ENCODE data around the gene NLRC5.
"Not testable (repeated sequence)": the region's sequence is repeated elsewhere in the genome, so short reads cannot be mapped to it uniquely, and the experiment has no call there.

NLRC5 gene

DNA sequence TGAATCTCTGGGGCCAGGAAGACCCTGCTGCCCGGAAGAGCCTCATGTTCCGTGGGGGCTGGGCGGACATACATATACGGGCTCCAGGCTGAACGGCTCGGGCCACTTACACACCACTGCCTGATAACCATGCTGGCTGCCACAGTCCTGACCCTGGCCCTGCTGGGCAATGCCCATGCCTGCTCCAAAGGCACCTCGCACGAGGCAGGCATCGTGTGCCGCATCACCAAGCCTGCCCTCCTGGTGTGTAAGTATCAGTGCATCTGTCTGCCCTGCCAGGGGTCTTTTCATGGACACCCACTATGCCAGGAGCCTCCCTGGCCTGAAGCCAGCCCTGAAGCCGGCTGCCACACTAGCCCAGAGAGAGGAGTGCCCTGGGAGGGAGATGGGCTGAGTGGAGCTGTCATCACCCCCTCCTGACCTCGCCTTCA, 27.5 kb upstream of the NLRC5 start, which contains the start of gene CETP:
TSS of gene CETP (plus strand) at position 100 of the 431 bp plus-strand sequence. CDS start at position 130, 30 bp downstream.
- DNase-seq (ENCODE audit: low read depth in 3 of 3, low spot score in 1 of 3): no peak

DNA sequence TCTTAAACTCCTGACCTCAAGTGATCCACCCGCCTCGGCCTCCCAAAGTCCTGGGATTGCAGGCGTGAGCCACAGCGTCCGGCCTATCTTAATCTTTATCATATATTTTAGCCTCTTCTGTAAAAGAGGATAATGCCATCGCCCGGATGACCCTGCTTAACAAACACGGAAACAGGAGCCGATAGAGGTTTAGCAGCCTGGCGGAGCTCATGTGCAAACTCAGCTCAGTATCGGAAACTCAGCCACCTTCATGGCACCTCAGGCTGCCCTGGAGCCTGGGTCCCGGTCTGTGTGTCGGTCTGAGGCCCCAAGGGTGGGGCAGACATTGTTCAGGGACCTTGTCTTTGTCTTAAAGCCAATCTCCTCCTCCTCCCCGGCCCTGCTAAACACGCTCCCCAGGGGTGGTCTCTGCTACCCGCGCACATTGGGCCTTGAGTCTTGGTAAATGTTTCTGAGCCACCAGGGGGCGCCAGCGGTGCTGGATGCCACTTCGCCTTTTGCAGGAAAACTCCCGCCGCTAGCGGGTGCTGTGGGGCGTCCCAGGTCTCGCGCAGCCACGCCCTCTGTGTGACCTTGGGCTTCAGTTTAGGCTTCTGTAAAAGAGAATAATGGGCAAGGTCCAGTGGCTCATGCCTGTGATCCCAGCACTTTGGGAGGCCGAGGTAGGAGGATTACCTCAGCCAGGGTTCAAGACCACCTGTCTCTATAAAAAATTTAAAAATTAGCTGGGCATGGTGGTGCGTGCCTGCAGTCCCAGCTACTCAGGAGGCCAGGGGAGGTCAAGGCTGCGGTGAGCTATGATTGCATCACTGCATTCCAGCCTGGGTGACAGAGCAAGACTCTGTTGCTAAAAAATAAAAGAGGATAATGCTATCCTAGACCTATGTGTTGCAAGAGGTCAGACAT, 24.9 kb upstream of the NLRC5 start:
- peak; percentile 85 to 97 (median 87) for DNase-seq (ENCODE audit: low read depth in 3 of 3, low spot score in 1 of 3)

DNA sequence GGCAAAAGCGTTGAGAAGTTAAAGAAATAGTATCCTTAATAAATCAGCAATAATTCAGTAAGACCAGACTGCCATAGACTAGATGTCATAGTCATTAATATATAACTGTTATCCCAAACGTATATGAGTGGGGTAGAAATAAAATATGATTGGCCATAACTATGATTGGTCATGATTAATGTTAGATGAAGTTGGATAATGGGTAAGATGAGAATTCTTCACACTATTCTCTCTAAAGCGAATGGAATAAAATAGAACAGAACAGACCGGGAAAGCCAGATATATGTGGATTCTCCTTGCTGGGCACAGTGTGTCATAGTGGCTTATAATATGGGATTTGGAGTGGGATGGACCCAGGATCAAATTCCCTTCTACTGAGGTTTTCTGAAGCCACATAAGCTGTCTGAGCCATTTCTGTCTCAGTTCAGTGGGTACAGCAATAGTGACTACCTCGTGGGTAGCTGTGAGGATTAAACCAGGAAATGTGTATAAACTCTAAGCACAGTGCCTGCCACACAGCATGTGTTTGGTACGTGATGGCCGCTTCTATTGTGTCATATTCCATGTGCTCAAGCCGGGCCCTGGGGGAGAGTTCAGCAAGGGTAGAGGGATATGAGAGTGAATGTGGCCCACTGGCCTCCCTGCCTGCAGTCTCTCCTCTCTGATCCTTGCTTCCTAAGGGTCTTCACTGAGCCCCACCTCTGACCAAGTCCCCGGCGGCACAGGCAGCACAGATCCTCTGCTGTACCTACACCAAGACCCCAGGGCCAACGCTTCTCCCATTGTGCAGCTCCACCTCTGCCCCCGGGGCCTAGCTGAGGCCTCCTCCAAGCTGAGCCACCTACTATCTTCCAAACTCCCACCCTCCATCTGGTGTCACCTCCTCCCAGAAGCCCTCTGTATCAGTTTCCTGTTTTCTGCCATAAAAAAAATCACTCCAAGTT, 23.9 kb upstream of the NLRC5 start:
- no peak for DNase-seq (ENCODE audit: low read depth in 3 of 3, low spot score in 1 of 3)

GRCh38 chr16:56966093-56966475, 23.3 kb upstream of the NLRC5 start:
- DNase-seq (ENCODE audit: low read depth in 3 of 3, low spot score in 1 of 3): no peak

DNA sequence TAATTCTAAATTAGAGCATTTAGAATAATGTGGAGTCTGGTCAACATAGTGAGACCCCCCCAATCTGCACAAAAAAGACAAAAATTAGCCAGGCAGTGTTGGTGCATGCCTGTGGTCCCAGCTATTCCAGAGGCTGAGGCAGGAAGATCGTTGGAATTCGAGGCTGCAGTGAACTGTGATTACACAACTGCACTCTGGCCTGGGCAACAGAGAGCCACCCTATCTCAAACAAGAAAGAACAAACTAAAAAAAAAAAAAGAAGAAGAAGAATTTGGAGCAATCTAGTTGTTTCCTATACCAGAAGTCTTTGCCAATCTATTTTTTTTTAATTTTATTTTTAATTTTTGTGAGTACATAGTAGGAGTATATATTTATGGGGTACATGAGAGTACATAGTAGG, 21.6 kb upstream of the NLRC5 start:
- no peak for DNase-seq (ENCODE audit: low read depth in 3 of 3, low spot score in 1 of 3)

- DNase-seq (ENCODE audit: low read depth in 3 of 3, low spot score in 1 of 3): no peak
Observed at GRCh38 chr16:56969769-56970168, 19.6 kb upstream of the NLRC5 start.

- DNase-seq (ENCODE audit: low read depth in 3 of 3, low spot score in 1 of 3): no peak
Observed at GRCh38 chr16:56970934-56971767, 18.2 kb upstream of the NLRC5 start.

- DNase-seq (ENCODE audit: low read depth in 3 of 3, low spot score in 1 of 3): no peak
Observed at GRCh38 chr16:56971768-56972043, 17.7 kb upstream of the NLRC5 start.

DNA sequence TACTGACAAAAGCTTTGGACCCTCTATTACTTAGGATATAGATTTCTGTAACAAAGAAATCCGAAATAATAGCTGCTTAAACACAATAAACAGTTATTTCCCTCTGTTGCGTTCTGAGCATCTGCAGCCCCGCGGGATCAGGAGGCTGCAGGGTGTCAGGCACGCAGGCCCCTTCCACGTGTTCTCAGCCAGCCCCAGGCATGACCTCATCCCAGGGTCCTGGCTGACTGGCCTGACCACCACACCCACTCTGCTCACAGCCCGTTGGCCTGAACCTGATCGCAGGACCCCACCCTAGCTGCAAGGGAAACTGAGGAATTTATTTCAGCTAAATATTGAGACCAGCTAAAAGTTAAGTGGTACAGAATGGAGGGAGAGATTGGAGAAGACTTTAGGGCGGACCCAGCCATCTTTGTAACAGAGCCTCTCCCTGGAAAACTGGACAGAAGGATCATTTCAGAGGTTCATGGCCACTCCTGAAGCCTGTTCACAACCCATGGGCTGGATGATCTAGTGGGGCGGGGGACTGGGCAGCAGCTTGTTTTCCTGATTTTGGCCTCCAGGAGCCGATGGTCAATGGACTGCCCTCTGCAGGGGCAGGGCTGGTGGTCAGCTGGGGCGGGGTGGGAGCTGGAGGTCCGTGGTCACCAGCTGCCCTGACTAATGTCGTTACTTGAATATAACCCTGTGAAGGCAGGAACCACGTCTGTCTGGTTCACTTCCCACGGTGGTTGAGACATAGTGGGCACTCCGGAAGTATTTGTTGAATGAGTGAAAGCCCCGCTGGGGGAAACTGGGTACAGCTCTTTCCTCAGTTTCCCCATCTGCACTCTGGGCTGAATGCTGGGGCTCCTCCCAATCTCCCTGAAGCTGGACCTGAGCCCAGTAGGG, 16.7 kb upstream of the NLRC5 start:
- DNase-seq (ENCODE audit: low read depth in 3 of 3, low spot score in 1 of 3): no peak

GRCh38 chr16:56973294-56973689, 16.1 kb upstream of the NLRC5 start:
- no peak for DNase-seq (ENCODE audit: low read depth in 3 of 3, low spot score in 1 of 3)

DNA sequence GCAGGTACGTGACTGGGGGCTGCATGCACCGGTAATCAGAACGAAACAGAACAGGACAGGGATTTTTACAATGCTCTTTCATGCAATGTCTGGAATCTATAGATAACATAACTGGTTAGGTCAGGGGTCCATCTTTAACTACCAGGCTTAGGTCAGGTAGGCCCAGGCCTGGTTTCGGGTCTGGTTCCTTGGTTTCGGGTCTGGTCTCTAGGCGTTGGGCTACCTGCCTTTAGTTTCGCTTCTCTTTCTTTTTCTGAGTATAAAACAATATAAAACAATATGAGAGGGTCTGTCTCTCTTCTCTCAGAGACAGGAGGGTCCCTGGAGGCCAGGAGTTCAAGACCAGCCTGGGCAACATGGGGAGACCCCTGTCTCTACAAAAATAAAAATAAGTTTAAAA, 15.5 kb upstream of the NLRC5 start:
- not testable (repeated sequence) for DNase-seq (ENCODE audit: low read depth in 3 of 3, low spot score in 1 of 3)

DNA sequence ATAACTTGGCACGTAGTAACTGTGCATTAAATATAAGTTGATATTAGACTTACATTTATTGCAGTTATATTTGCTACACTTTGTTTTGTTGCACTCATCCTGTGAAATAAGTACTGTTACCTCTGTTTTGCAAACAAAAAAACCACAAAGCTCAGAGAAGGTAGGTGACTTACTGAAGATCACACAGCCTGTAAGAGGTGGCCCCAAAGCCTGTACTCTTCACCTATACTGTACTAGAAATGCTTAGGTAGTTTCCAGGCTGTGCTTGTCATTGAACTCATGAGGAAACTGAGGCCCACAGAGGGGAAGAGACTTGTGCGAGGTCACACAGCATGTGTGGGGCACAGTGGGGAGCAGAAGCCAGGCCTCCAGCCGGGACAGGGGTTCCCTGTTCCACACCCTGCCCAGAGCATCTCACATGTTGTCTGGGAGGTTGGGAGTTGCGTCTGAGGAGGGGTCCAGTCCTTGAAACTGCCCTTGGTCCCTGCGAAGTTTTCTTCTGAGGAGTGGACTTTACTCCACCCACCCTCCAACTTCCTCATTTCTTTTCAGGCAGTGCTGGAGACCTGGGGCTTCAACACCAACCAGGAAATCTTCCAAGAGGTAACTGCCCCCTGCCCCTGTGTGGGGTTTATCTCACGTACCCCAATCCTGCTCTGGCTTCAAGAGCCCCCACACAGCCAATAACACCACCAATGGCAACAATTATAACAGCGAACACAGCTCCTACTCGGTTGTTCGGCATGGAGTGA, 14.6 kb upstream of the NLRC5 start:
- no peak for DNase-seq (ENCODE audit: low read depth in 3 of 3, low spot score in 1 of 3)

GRCh38 chr16:56975714-56976113, 13.6 kb upstream of the NLRC5 start:
- DNase-seq (ENCODE audit: low read depth in 3 of 3, low spot score in 1 of 3): no peak

DNA sequence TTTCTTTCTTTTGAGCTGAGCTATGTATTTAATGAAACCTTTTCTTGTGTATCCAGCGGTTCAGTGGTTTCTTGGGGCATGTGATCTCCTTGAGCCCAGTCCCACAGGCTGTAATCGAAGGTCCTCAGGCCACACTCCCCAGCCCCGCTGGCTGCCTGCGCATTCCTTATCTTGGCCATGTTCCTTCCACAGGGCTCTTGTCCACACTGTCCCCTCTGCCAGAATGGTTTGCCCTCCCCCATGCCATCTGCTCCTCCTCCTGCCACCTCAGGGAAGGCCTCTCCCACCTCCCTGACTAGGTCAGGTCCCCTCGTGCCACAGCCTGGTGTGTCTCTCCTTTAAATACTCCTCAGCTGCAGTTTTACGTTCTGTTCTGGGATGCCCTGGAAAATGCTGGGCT, 12.1 kb upstream of the NLRC5 start:
- no peak for DNase-seq (ENCODE audit: low read depth in 3 of 3, low spot score in 1 of 3)

GRCh38 chr16:56977823-56978430, 11.4 kb upstream of the NLRC5 start:
- DNase-seq (ENCODE audit: low read depth in 3 of 3, low spot score in 1 of 3): no peak

DNA sequence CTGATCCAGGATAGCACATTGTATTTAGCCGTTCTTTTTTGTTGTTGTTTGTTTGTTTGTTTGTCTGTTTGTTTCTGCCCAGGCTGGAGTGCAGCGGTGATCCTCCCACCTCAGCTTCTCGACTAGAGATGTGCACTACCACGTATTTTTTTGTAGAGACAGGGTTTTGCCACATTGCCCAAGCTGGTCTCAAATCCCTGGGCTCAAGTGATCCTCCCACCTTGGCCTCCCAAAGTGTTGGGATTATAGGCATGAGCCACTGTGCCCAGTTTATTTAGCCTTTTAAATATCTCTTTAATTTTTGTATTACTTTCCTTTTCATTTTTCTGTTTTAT, 9.2 kb upstream of the NLRC5 start:
- no peak for DNase-seq (ENCODE audit: low read depth in 3 of 3, low spot score in 1 of 3)

GRCh38 chr16:56980792-56981724, 8.3 kb upstream of the NLRC5 start:
- DNase-seq (ENCODE audit: low read depth in 3 of 3, low spot score in 1 of 3): no peak

DNA sequence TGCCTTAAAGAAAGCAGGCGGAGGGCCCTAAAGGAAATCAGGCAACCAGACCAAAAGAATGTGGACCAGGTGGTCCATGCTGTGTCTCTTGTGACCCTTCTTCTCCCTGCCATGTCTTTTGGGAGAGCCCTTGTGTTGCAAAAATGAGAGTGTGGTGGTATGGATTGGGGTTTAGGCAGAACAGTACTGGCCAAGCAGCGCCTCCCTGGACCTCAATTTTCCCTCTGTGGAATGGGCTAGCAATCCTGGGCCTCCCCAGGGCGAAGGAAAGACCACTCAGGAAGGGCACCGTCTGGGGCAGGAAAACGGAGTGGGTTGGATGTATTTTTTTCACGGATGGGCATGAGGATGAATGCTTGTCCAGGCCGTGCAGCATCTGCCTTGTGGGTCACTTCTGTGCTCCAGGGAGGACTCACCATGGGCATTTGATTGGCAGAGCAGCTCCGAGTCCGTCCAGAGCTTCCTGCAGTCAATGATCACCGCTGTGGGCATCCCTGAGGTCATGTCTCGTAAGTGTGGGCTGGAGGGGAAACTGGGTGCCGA, 7.6 kb upstream of the NLRC5 start:
- DNase-seq (ENCODE audit: low read depth in 3 of 3, low spot score in 1 of 3): no peak
